ENCODE data around the gene ZMYND15.
A peak's percentile ranks its signal among the peaks of the same experiment; 100 is the strongest.
"Not testable (repeated sequence)": the region's sequence is repeated elsewhere in the genome, so short reads cannot be mapped to it uniquely, and the experiment has no call there.

Gene ZMYND15

GRCh38 chr17:4739122-4740024, at the start of gene ZMYND15, which contains the start of gene CXCL16:
Gene ZMYND15 (plus strand): TSS chr17:4739833. CDS start chr17:4740549, 716 bp downstream.
Gene CXCL16 (minus strand): TSS chr17:4739928. CDS start chr17:4739339, 589 bp downstream.
- DNase-seq = peak; percentile 33 to 63 (median 53)

GRCh38 chr17:4689872-4690271, 49.8 kb upstream of the ZMYND15 start:
- DNase-seq = not testable (repeated sequence)

- no peak for DNase-seq
Measured at GRCh38 chr17:4690745-4691144, 48.9 kb upstream of the ZMYND15 start.

GRCh38 chr17:4691686-4692085, 47.9 kb upstream of the ZMYND15 start:
- no peak for DNase-seq

- no peak for DNase-seq
Measured at GRCh38 chr17:4693416-4693815, 46.2 kb upstream of the ZMYND15 start.

GRCh38 chr17:4696437-4696805, 43.2 kb upstream of the ZMYND15 start:
- DNase-seq = no peak

GRCh38 chr17:4699401-4700056, 40.1 kb upstream of the ZMYND15 start:
- not testable (repeated sequence) for DNase-seq

- no peak for DNase-seq
Measured at GRCh38 chr17:4701116-4701515, 38.5 kb upstream of the ZMYND15 start.

GRCh38 chr17:4703330-4703691, 36.3 kb upstream of the ZMYND15 start:
- no peak for DNase-seq

GRCh38 chr17:4704574-4704907, 35.1 kb upstream of the ZMYND15 start:
- not testable (repeated sequence) for DNase-seq

- DNase-seq = no peak
Measured at GRCh38 chr17:4704991-4705390, 34.6 kb upstream of the ZMYND15 start.

- DNase-seq = no peak
Measured at GRCh38 chr17:4706121-4706520, 33.5 kb upstream of the ZMYND15 start.

- DNase-seq = peak; percentile 26 to 75 (median 54)
Measured at GRCh38 chr17:4708436-4708835, 31.2 kb upstream of the ZMYND15 start.

GRCh38 chr17:4709794-4710692, 29.6 kb upstream of the ZMYND15 start, which contains the start of gene ARRB2:
Gene ARRB2 (plus strand): TSS chr17:4710632. CDS start chr17:4710722, 90 bp downstream.
- DNase-seq = peak; percentile 97 to 99 (median 98)

GRCh38 chr17:4710693-4711634, 28.7 kb upstream of the ZMYND15 start:
- peak; percentile 13 to 61 (median 34) for DNase-seq

GRCh38 chr17:4711661-4712181, 27.9 kb upstream of the ZMYND15 start:
- DNase-seq = no peak

- DNase-seq = no peak
Measured at GRCh38 chr17:4712526-4712925, 27.1 kb upstream of the ZMYND15 start.

GRCh38 chr17:4714340-4715062, 25.1 kb upstream of the ZMYND15 start:
- DNase-seq = not testable (repeated sequence)

GRCh38 chr17:4715063-4715744, 24.4 kb upstream of the ZMYND15 start:
- DNase-seq = peak; percentile 13 to 46 (median 29)

- no peak for DNase-seq
Measured at GRCh38 chr17:4716081-4716480, 23.6 kb upstream of the ZMYND15 start.
